A549 treated with RU486 at 1 μM for 4 hours (cell line): ENCODE measurements around the gene PPM1K. TPM values are rescaled to one million over a fixed set of nuclear protein-coding genes. Genes with fewer than 3 reads are reported as not detected.

Experiments
- total RNA-seq: library from RNA; stranded (reverse); fragments of 200-300 nt; extraction: Qiagen RNA extraction; gene quantifications from 5 replicates; pipeline ENCODE4 v1.2.3, GENCODE V29; 2022; ENCODE audit warnings: low read depth

PPM1K gene
- total RNA-seq: 0.41 to 0.99 TPM (median 0.95 TPM) in 5 replicates

DNA sequence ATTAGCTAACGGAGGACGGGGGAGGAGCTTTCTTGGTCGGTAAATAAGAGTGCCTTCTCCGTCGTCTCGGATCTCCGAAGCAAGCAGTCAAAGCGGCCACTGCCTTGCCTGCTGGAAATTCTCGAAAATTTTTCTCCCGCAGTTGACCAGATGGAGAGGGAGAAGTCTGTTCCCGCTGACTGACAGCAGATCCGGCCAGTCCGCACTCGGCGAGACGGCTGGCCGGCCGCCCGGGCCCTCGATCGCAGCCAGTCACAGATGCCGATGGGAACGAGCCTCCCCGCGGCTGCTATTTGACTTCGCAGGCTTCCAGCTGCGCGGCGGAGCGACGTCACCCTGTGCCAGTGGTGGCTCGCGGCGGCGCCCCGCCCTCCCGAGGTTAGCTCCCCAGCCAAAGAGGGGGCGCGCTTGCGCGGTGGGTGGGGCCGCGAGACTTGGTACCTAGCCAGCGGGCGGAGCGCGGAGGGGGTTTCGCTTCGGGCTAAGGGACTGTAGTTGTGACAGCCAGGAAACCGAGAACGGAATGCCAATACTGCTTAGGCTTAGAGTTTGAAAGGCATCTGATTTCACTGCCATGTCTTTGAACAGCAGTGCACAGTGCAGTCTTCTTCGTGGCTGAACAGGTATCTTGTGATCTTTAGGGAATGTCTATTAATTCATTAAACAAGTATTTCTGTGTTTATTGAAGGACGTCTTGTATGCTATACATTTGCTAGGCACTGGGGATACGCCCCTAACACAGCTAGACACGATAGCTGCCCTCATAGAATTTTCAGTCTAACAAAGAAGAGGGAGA, at the start of gene PPM1K:
Gene PPM1K, minus strand, starts transcription at position 123 of the 796 bp plus-strand sequence. CDS start 5,978 bp downstream, outside the sequence.

Other genes starting within 250 kb of the PPM1K start
- gene ABCG2, start 125.9 kb downstream of the PPM1K start, total RNA-seq: 18.4 to 22.9 TPM (median 22.2 TPM) in 5 replicates
- gene HERC6, start 94.3 kb upstream of the PPM1K start, total RNA-seq: 2.7 to 4.1 TPM (median 3.2 TPM) in 5 replicates
- 3.5 to 5.2 TPM (median 4.4 TPM) in 5 replicates for gene HERC5, start 172.6 kb upstream of the PPM1K start, total RNA-seq
- 46.6 to 86.1 TPM (median 80.7 TPM) in 5 replicates for gene PYURF, start 239.2 kb upstream of the PPM1K start, total RNA-seq